ENCODE data around the gene ZNF77.
A peak's percentile ranks its signal among the peaks of the same experiment; 100 is the strongest.

DNA sequence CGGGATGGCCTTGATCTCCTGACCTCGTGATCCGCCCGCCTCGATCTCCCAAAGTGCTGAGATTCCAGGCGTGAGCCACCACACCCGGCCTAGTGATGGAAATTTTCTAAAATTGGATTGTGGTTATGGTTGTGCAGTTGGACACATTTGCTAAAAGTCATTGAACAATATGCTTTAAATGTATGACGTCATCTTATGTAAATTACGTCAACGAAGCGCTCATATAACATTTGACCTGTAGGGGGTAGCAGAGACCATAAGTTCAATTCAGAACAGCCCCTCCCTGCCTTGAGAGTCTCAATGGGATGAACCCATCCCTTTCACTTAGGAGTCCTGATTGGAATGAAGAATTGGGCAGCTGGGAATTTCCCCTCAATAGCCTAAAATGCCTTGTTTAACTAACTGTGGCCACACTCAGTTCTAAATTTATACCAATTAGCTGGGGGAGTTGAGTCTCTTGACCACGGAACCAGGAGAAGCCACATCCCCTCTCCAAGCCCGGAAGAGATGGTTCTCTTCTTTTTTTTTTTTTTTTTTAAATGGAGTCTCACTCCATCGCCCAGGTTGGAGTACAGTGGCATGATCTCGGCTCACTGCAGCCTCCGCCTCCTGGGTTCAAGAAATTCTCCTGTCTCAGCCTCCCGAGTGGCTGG is 17.4 kb upstream of the ZNF77 start:
- TF ChIP-seq, protein P1, sequence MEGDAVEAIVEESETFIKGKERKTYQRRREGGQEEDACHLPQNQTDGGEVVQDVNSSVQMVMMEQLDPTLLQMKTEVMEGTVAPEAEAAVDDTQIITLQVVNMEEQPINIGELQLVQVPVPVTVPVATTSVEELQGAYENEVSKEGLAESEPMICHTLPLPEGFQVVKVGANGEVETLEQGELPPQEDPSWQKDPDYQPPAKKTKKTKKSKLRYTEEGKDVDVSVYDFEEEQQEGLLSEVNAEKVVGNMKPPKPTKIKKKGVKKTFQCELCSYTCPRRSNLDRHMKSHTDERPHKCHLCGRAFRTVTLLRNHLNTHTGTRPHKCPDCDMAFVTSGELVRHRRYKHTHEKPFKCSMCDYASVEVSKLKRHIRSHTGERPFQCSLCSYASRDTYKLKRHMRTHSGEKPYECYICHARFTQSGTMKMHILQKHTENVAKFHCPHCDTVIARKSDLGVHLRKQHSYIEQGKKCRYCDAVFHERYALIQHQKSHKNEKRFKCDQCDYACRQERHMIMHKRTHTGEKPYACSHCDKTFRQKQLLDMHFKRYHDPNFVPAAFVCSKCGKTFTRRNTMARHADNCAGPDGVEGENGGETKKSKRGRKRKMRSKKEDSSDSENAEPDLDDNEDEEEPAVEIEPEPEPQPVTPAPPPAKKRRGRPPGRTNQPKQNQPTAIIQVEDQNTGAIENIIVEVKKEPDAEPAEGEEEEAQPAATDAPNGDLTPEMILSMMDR (IDR thresholded peaks at IDR 0.05): peak in 5 of 7 experiments; percentile 48 to 95 (median 80)
- TF ChIP-seq POLR2A (IDR thresholded peaks at IDR 0.05) (no peak), POLR2AphosphoS5 (IDR thresholded peaks at IDR 0.05) (peak in 2 of 3 donors; percentile 30 to 48), EP300 (IDR thresholded peaks at IDR 0.05) (no peak)
